ENCODE data around the gene TMEM208.
A peak's percentile ranks its signal among the peaks of the same experiment; 100 is the strongest.

The TMEM208 gene

DNA sequence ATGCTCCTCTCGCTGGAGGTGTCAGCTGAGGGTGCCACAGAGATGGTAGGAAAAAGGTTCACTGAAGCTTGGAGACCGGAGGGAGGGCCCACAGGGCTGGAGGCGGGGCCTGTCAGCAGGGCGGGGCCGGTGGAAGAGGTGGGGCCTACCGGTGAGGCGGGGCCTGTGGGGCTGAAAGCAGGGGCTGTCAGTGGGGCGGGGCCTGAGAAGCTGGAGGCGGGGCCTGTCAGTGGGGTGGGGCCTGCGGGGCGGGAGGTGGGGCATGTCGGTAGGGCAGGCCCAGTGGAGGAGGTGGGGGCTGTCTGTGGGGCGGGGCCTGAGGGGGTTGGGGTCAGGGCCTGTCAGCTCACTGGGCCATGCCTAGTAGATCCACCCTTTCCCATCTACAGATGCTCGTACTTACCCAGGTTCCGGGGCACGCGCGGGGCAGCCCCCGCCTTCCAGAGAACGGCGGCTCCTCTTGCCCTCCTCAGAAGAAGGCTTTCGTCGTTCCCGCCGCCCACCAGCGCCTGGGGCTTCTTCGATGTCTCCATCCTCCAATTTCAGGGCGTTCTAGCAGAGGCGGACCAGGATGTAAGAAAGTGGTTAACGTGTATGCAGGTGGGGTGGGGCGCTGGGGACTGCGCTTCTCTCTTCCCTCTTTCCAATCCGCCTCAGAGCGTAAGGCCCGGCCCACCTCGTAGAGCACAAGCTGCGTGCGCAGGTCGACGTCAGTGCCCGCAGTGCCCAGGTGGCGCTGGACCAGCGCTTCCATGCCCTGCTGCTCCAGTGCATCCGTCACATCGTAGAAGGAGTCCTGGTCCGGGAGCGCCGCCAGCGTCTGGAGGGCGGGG is 9.8 kb downstream of the TMEM208 start:
- in situ Hi-C loops (cut with MboI; ENCODE audit: low pct_unique_long_range_greater_than_20kb, low sequenced_read_pairs, unreplicated experiment), result no loop called here
- TF ChIP-seq, protein P1, sequence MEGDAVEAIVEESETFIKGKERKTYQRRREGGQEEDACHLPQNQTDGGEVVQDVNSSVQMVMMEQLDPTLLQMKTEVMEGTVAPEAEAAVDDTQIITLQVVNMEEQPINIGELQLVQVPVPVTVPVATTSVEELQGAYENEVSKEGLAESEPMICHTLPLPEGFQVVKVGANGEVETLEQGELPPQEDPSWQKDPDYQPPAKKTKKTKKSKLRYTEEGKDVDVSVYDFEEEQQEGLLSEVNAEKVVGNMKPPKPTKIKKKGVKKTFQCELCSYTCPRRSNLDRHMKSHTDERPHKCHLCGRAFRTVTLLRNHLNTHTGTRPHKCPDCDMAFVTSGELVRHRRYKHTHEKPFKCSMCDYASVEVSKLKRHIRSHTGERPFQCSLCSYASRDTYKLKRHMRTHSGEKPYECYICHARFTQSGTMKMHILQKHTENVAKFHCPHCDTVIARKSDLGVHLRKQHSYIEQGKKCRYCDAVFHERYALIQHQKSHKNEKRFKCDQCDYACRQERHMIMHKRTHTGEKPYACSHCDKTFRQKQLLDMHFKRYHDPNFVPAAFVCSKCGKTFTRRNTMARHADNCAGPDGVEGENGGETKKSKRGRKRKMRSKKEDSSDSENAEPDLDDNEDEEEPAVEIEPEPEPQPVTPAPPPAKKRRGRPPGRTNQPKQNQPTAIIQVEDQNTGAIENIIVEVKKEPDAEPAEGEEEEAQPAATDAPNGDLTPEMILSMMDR (IDR thresholded peaks at IDR 0.05; ENCODE audit: extremely low read depth, insufficient read depth, missing control alignments), result no peak
- DNase-seq (ENCODE audit: low spot score), result peak; percentile 78

DNA sequence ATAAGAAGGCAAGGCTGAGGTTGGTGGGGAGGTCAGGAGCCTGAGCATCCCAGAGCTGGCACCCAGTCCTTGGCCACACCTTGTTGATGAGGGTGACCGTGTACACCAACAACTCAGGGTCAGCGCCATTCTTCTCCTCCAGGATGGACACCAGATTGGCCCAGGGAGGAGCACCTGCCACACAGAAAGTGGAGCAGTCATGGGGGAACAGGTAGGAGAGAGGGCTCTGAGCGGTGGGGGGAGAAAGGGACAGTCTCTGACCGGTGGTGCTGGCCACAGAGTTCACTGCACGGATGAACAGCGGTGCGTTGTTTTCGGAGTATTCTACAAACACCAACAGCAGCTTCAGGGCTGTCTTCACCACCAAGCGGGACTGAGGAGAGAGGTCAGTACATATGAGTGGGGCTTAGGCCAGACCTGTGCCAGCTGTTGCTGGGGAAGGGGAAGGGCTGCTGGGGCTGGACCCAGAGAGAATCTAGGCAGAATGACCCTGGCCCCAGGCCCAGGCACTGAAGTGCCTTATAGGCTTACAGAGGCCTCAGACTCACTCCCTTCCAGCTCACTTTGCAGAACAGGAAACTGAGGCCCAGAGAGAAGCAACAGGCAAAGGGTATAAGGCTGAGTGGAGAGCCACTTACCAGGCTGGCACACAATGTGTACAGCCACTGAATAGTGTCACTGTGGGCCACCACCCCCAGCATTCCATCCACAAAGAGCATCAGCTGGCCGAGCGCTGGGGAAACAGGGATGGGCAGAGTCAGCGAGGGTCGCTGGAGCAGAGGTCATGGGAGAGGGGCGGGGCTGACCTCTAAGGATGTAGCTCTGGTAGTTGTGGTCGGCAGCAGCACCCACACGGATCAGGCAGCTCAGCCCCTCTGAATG is 10.7 kb downstream of the TMEM208 start:
- no peak for DNase-seq (ENCODE audit: low spot score)
- TF ChIP-seq, protein P1 (IDR thresholded peaks at IDR 0.05; ENCODE audit: extremely low read depth, insufficient read depth, missing control alignments), result no peak
- in situ Hi-C loops (cut with MboI; ENCODE audit: low pct_unique_long_range_greater_than_20kb, low sequenced_read_pairs, unreplicated experiment), result no loop called here

DNA sequence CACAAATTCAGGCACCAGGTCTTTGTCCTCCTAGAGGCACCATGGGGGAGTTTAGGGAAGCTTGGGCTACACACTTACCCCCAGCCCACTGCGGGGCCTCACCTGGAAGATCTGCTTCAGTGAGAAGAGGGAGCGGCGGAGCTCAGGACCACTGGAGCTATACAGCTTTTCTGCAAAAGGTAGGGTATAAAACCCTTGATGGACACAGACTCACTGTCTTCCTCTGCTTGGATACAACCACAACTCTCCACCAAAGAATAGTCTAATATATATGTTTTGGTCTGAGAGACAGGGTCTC is 11.3 kb downstream of the TMEM208 start:
- TF ChIP-seq, protein P1 (IDR thresholded peaks at IDR 0.05; ENCODE audit: extremely low read depth, insufficient read depth, missing control alignments), result no peak
- no peak for DNase-seq (ENCODE audit: low spot score)
- in situ Hi-C loops (cut with MboI; ENCODE audit: low pct_unique_long_range_greater_than_20kb, low sequenced_read_pairs, unreplicated experiment), result no loop called here

DNA sequence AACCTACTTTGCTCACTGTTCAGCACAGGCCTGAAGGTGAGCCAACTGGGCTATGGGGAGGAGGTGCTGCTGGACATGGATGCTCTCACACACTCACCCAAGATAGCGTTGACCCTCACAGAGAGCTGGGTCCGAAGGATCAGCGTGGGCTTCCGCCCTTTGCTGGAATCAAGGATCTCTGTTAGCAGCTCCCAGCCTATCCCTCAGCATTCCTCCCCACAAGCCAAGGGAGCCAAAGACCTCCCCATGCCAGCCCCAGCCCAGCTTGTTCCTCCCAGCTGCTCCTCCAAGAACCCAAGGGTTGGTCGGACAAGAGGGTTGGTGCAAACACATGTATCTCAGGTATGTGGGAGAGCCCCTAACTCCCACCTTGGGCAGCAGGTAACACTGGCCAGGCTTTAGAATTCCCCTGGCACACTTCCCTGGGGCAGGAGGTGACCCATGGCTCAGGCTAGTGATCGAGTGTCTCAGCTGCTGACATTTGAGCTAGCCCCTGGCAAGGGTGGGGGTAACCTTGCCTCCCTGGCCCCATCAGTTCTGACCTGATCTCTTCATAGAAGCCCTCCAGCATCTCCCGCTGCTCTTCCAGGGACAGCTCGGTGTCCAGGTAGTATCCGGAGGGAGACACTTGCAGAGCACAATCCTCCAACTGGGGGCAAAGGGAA is 12.0 kb downstream of the TMEM208 start:
- DNase-seq (ENCODE audit: low spot score), result no peak
- in situ Hi-C loops (cut with MboI; ENCODE audit: low pct_unique_long_range_greater_than_20kb, low sequenced_read_pairs, unreplicated experiment), result no loop called here
- TF ChIP-seq, protein P1 (IDR thresholded peaks at IDR 0.05; ENCODE audit: extremely low read depth, insufficient read depth, missing control alignments), result no peak

DNA sequence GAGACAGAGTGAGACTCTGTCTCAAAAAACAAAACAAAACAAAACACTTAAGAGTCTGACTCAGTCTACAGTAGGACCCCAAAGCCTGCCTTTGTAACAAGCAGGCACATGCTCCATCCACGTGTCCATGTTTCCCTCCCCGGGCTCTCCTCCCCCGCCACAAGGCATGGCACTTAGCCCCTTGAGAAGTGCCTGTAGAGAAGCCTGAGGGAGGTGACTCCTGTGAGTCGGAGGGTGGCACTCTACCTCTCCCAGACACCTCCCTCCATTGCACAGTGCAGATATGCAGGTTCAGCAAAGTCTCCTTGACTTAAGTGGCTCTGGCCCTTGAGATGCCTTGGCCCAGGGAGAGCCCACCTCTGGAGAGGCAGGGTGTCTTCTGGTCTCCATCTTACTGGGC is 13.6 kb downstream of the TMEM208 start:
- TF ChIP-seq, protein P1 (IDR thresholded peaks at IDR 0.05; ENCODE audit: extremely low read depth, insufficient read depth, missing control alignments), result no peak
- DNase-seq (ENCODE audit: low spot score), result no peak
- in situ Hi-C loops (cut with MboI; ENCODE audit: low pct_unique_long_range_greater_than_20kb, low sequenced_read_pairs, unreplicated experiment), result no loop called here
